ENCODE data around the gene SRRM4. TPM values are rescaled to one million over a fixed set of nuclear protein-coding genes. Genes with fewer than 3 reads are reported as not detected.
"Not testable (repeated sequence)": the region's sequence is repeated elsewhere in the genome, so short reads cannot be mapped to it uniquely, and the experiment has no call there.

Gene SRRM4
- polyA plus RNA-seq, 12 donors: 0.12 to 1.2 (median 0.26) TPM; not detected in 1

DNA sequence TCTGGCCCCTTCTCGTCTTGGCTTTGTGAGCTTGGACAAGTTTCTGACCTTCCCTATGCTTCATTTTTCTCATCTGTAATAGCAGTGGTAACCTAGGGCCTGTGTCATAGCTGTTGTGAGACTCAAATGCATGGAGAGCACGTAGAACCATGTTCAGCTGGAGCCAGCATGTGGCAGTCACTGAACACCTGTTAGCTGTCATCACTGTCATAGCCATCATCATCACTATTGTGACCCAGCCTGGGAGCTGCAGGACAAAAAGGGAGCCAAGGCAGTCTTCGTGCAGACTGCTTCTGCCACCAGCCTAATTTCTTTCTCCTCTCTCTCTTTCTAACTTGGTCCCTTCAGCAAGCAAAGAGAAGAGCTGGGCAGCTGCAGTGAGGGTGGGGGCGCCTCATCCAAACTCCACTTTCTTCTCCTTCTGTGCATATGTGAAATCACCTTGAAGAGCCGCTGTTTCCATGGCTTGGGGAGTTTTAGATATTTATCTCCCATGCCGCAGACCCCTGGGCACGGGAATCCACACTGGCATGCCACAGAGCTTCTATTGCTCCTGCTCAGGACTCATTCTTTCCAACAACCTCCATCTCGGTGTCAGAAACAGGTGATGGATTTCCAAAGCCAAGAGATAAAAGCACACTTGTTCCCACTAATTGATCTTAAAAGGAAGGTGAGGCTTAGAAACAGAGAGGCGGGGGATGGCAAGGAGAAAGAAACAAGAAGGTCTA is 87.0 kb downstream of the SRRM4 start:
- no peak for DNase-seq

GRCh38 chr12:119069147-119069642 is 87.9 kb downstream of the SRRM4 start:
- no peak for DNase-seq

GRCh38 chr12:119071176-119071575 is 89.8 kb downstream of the SRRM4 start:
- no peak for DNase-seq

- DNase-seq: no peak
Measured at GRCh38 chr12:119071638-119072231, 90.4 kb downstream of the SRRM4 start.

DNA sequence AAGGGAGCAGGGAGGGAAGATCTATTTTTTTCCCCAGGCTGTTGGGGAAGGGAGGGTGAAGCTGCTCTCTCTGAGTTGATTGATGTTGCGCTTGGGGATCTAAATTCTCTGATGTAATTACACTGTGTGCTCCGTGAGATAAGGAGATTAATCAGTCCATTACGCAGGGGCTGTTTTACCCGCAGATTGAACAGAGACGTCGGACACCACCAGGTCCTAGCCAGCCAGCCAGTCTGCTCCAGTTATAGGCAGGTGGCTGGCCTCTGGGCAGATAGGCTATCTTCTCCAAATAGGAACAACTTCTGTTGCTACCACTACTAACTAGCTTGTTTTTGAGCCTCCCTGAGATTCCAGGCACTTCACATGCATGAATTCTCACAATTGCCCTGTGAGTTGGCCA is 91.1 kb downstream of the SRRM4 start:
- DNase-seq: no peak

DNA sequence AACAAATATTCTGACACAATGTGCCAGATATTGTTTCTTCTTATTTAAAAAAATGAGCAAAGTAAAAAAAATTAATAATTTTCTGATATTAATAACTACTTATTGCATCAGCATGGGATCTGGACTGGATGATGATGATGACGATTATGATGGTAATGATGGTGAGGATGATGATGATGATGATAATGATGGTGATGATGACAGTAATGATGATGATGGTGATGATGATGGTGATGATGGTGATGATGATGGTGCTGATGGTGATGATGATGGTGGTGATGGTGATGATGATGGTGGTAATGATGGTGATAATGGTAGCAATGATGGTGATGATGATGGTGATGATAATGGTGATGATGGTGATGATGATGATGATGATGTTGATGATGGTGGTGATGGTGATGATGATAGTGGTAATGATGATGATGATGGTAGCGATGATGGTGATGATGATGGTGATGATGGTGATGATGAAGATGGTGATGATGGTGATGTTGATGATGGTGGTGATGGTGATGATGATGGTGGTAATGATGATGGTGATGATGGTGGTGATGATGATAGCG is 94.0 kb downstream of the SRRM4 start:
- no peak for DNase-seq

DNA sequence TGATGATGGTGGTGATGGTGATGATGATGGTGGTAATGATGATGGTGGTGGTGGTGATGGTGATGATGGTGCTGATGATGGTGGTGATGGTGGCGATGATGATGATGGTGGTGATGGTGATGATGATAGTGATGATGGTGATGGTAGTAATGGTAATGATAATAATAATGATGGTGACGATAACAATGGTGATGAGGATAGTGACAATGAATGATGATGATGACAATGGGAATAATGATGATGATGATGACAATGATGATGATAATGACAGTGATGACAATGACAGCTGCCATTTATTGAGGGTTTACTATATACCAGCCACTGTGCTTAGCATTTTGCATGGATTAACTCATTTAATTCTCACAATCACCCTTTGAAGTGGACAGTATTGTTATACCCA is 94.6 kb downstream of the SRRM4 start:
- no peak for DNase-seq

DNA sequence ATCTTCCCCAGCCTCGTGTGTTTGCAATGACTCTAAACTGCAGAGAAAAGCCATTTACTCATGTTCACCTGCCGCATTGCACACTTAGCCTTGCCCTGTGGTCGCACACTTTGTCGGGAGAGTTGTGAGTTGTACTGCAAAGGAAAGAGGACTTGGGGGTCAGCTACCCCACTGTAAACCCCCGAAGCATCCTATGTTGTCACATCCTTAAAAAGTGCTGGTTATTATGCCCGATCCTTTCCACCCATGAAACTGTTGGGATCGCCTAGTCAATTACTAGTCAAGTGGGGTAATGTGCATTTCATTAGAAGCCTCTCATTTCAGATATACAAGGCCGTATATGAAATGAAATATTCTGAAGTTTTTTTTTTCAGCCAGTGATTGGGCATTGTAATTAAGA is 98.2 kb downstream of the SRRM4 start:
- no peak for DNase-seq

- no peak for DNase-seq
Measured at GRCh38 chr12:119082016-119082415, 100.7 kb downstream of the SRRM4 start.

DNA sequence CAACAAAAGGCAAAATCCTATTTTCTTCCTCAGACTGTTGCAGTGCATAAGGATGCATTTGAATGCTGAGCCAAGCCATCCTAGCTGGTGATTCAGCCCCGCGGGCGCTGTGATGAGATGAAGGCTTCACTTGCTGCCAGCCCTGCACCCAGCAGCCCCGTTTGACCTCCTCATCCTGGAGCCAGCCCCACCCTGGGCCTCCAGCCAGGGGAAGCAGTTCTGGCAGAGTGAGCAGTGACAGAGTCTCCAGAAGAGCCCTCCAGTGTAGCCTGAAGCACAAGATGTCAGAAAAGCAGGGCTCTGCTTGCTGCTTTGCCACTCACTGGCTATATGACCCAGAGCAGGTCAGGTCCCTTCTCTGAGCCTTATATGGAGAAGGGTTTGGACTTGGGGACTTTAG is 101.2 kb downstream of the SRRM4 start:
- no peak for DNase-seq

DNA sequence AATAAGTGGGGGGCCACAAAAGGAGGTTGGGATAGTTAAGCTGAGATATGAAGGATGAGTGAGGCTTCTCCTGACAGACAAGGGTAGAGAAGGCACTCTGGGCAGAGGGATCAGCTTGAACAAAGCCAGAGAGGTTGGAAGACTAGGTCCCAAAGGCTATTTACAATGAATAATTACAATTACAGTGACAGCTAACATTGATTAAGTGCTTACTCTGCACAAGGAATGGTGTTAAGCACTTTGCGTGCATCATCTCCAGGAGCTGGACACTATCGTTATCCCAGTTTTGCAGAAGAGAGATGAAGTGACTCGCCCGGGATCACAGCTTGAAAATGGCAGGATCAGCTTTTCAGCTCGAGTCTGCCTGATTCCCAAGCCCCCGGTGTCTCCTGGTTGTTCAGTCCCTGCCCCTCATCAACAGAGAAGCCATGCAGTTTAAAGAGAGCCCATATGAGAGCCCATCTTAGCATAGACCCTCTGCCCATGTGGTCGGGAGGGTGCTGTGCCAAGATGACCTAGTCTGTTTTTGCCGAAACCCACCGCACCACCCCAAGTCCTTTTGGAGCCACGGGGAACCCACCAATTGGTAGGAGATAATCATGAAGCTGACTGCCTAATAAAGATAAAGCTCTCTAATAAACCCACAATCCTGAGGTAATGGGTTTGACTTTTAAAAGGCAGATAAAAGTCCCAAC is 107.5 kb downstream of the SRRM4 start:
- no peak for DNase-seq

GRCh38 chr12:119089380-119090013 is 108.2 kb downstream of the SRRM4 start:
- DNase-seq: no peak

GRCh38 chr12:119090276-119090675 is 108.9 kb downstream of the SRRM4 start:
- DNase-seq: no peak

DNA sequence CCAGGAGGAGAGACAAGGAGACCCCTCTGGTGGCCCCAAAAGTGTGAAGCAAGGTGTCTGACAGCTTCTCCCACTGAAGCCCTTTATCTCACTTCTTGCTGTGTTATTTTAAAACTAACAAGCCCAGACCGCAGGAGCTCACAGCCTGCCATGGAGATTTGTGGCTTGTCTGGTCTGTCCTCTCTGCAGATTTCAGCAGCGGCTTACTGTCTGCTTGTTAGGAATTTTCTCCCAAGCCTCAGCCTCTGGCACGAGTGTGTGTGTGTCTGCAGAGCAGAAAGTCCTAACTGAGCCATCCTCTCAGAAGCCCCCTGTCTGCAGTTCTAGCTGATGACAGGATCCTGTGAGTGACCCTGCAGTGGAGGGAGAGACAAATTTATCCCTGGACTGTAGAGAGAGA is 109.5 kb downstream of the SRRM4 start:
- DNase-seq: no peak

DNA sequence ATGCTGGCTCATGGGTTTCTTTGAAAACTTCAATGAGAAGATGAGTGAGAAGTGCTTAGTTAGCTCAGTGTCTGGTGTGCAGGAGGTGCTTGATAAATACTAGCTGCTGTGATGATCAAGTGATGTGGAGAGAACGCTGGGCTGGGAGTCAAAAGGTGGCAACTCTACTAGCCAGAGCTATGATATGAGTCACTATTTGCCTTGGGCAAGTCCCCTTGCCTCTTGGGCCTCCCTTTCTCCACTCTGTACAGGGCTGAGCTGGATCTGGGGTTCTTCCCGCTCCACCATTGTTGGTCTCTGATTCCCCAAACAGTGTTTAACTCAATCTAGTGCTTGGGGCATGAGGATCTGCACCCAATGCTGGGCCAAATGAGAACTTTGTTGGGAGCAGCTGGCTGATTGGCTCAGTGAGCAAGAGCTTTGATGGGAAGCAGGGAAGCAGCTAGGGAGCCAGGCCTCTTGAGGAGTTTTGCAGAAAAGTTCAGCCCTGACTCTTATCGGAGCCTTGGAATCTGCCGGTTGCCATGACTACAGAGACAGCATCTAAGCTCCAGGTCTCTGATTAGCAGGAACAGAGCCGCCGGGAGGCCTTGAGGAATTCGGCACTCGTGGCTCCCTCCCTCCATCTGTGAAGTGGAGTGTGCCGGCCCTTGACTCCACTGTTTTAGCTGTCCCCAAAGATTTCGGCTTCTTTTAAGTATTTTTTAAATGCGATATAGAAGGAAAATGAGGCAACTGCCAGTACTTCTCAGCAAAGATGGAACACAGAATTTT is 115.3 kb downstream of the SRRM4 start:
- DNase-seq: no peak

- no peak for DNase-seq
Measured at GRCh38 chr12:119100933-119101332, 119.6 kb downstream of the SRRM4 start.

GRCh38 chr12:119102274-119102673 is 120.9 kb downstream of the SRRM4 start:
- no peak for DNase-seq

- no peak for DNase-seq
Measured at GRCh38 chr12:119102714-119103113, 121.4 kb downstream of the SRRM4 start.

GRCh38 chr12:119104969-119105368 is 123.6 kb downstream of the SRRM4 start:
- DNase-seq: not testable (repeated sequence)

GRCh38 chr12:119113496-119113986 is 132.2 kb downstream of the SRRM4 start:
- no peak for DNase-seq

GRCh38 chr12:119114294-119114693 is 133.0 kb downstream of the SRRM4 start:
- no peak for DNase-seq

Data from muscle of arm (tissue), 12 donors.